Sciatic nerve (tissue), 2 donors: ENCODE results near the gene VEZF1. TPM values are rescaled to one million over a fixed set of nuclear protein-coding genes. Genes with fewer than 3 reads are reported as not detected.

Experiments
- ATAC-seq: fragments of 200-7000 bp; cut with Tn5 transposase; one replicate; pipeline ENCODE4 v1.9.1; 2020; ENCODE audit warnings: mild to moderate bottlenecking, moderate library complexity
- DNase-seq: peaks from one replicate; pipeline ENCODE4 v3.0.0-alpha.2; 2020; ENCODE audit warnings: low spot score
- intact Hi-C: fragments of 100-400 bp; cut with DNase I; formaldehyde crosslinking; loops from one replicate; pipeline ENCODE4 v1.14.2; 2022
- total RNA-seq: library from RNA; stranded (reverse); fragmentation: NEBNext Ultra II Directional; extraction: Animal tissue kit (Norgen Biotek cat#: 25700); gene quantifications from one replicate; pipeline ENCODE4 v1.2.1, GENCODE V29; 2021
- donor health status: DM: no; HTN: no; CAD: no.
- donor health status: DM: no; HTN: no; CAD: no.

Gene VEZF1
- total RNA-seq, 1 donor from 2014 or later = 73.8 TPM

GRCh38 chr17:58002154-58002948 lies 14.3 kb upstream of the VEZF1 start:
- no peak for ATAC-seq
- intact Hi-C loops = no loop called here
- no peak for DNase-seq

GRCh38 chr17:58001461-58002124 lies 13.5 kb upstream of the VEZF1 start:
- intact Hi-C loops = no loop called here
- DNase-seq (no peak), ATAC-seq (no peak)

GRCh38 chr17:57999496-58000017 lies 11.5 kb upstream of the VEZF1 start:
- DNase-seq = no peak
- ATAC-seq = peak; percentile 89
- intact Hi-C loops = no loop called here

DNA sequence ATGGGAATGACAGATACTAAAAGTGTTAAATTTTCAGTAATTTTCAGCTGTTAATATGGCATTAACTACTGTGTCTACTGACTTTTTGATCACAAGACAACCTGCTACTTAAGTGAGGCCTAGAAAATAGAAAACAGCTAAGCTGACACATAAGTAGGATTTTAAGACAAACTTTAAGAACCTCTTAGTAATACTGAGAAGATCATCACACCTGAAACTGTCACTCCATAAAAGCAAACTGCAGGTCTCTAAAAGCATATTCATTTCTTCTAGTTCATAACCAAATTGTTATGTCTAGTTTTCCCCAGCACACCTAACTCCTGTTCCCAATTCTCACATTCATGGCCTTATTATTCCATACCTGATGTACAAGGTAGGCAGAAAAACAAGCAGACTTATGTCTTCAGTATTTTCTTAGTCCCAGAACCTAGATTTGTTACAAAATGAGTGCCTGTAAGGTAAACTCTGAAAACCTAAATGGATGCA lies 11.0 kb upstream of the VEZF1 start:
- ATAC-seq (no peak), DNase-seq (no peak)
- intact Hi-C loops = no loop called here

DNA sequence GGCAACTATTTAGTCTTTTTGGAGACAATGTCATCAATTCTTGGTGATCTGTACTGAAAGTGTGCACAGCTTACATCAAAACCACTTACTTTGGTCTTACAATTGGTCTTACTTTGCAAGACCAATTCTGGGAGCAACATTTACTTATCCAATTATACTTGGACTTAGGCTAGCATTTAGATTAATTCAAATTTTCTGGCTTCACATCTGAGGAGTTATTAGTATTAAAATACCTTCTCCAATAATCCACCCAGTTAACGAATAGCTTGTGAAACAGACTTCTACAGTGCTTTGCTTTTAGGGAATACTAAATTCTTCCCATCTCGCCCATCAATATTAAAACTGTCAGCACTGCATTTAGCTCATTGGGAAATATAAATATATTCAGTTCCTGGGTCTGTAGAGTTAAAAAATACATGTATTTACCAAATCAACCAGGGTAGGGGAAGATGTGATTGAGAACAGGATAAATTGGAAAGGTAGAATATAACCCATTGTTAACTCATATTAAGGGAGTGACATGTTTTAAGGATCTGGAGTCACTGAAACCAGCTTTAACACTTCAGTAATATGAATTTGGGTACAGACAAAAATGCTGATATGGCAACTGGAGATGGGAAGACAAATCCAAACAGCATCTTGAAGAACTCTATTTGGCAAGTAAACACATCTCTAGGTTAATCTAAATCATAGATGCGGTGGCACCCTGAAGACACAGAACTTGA lies 9.2 kb upstream of the VEZF1 start:
- ATAC-seq (no peak), DNase-seq (no peak)
- intact Hi-C loops = no loop called here

DNA sequence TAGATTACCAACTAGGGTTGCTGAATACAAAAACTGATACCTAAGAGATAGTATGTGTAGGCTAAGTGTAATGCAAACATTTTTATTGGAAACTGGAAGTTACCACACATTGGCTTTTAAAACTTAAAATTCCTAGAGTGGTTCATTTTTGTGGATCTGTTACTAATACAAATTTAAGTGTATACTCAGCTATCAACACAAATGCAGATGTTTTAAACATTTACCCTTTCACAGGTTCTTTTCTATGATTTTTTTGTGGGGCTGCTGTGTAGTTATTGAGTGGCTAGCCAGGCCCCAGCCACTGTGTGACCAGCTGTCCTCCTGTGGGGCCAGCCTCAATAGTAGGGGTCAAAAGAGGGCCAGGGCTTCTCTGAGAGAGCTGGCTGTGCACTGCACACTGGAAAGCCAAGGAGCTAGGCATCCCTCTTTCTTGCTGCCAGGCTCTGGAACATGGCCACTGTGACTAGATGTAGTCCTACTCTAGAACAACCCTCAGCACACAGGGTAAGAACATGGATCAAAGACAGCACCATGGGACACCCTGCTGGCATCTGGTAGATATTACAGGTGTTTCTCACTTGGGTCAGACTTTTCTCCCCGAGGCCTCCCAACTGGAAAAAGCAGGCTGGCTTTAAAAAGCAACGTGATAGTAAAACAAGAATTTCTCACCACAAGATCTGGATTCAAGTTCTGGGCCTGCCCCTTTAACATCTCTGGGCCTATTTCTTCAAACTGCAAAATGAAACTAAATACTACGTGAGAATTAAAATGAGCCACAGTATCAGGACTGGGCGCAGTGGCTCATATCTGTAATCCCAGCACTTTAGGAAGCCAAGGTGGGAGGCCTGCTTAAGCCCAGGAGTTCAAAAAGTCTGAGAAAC lies 7.3 kb upstream of the VEZF1 start:
- intact Hi-C loops = no loop called here
- peak; percentile 88 for ATAC-seq
- DNase-seq = peak; percentile 61

DNA sequence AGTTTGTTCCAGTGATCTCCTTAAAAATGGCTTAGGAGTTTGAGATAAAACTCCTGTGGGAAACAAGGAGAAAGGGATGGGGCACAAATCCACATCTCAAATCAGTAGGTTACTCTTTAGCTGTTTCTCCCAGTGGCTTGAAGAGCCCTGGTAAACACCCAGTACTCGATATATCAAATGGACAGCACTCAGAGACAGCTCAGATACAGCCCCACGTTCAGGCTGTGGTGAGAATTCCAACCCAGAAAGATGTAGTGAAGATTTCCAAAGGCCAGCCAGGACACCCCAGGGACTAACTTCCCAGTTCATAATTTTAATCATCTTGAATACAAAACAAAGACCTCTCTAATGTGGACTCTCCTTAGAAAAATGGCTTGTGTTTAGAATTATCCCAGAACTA lies 6.4 kb upstream of the VEZF1 start:
- DNase-seq = no peak
- intact Hi-C loops = loop anchor here (5.0 kb wide), 1 partner anchor 137 kb away; no protein-coding TSS in a partner anchor
- peak; percentile 54 for ATAC-seq

DNA sequence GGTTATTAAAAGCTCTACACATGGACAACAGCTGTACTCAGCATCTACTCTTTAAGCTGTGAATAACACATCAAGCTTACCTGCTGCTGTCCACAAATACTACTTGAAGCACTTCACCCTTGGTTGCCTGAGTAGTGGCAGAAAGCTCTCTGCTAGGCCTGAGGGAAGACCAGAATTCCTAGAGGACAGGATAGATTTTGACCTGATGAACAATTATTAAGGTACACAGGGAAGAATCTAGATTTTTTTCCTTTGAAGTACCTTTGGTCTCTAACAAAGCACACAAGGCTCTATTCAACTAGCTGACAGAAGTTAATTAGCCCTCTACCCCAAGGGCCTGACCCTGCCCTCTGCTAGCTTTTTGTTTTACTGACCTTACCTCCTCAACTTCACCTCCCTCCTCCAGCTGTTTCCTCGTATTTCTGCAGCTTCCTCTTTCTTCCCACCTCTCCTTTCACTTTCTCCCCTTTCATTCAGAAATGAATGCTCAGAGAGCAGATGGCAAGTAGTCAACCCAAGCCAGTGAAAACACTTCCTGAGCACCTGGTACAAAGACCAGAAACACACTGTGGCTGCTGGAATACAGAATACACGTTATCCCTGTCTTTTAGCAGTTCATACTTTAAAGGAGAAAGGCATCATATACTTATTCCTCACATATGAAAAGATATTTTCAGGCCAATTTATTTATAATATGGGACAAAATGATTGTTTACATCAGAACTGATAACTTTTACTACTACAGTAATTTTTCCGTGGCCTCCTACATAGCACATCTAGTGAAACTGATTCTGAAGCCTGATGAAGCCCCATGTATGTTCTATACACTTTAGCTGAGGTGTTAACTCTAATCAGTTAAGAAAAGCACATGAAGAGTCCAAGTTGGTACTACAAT lies 5.7 kb upstream of the VEZF1 start:
- DNase-seq (no peak), ATAC-seq (no peak)
- intact Hi-C loops = loop anchor here (5.0 kb wide), 1 partner anchor 136 kb away; no protein-coding TSS in a partner anchor

- no peak for DNase-seq
- intact Hi-C loops = loop anchor here (5.0 kb wide), 1 partner anchor 134 kb away; no protein-coding TSS in a partner anchor
- no peak for ATAC-seq
Measured at GRCh38 chr17:57991537-57991936, 3.5 kb upstream of the VEZF1 start.

GRCh38 chr17:57990037-57990436 lies 2.0 kb upstream of the VEZF1 start:
- intact Hi-C loops = loop anchor here (5.0 kb wide), 1 partner anchor 133 kb away; no protein-coding TSS in a partner anchor
- DNase-seq (no peak), ATAC-seq (no peak)

DNA sequence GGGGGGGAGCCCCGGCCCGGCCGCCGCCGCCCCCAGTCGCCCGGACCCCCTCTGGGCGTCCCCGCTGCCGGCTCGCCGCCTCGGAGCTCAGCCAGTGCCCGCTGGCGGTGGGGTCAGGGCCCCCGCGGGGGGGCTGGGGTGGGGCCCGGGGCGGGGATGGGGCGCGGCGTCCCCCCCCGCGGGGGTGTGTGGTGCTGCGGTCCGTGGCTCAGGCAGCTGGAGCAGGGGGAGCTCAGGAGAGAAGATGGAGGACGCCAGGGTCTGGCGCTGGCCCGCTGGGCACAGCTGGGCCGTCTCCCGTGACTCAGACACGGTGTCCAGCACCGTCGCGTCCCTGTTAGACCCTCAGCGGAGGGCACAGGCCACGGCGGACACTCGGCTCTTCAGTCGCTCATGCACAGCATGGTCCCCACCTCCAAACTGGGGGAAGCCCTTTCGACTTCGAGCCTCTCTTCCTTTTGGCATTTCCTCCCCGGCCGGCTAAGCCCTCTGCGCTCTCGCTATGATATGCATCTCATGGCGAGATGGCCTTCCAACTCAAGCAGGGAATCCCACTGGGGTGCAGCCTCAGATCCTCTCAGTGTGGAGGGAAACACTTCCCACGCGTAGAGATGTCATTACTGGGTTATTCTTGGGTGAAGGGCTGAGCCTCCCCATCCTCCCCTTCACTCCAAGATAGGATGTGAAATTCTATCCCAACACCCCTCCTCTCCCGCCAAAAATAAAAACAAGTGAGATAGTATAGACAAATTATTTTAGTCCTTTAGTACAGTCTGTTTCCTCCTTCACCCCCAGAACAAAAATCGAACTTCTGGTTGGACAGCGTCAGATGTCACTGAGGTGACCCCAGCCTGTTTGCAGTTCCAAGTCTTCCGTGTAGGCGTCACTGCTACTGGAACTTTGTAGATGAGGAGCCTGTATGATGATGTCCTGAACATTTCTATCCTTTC lies 522 bp upstream of the VEZF1 start:
- ATAC-seq = peak; percentile 79
- no peak for DNase-seq
- intact Hi-C loops = no loop called here

DNA sequence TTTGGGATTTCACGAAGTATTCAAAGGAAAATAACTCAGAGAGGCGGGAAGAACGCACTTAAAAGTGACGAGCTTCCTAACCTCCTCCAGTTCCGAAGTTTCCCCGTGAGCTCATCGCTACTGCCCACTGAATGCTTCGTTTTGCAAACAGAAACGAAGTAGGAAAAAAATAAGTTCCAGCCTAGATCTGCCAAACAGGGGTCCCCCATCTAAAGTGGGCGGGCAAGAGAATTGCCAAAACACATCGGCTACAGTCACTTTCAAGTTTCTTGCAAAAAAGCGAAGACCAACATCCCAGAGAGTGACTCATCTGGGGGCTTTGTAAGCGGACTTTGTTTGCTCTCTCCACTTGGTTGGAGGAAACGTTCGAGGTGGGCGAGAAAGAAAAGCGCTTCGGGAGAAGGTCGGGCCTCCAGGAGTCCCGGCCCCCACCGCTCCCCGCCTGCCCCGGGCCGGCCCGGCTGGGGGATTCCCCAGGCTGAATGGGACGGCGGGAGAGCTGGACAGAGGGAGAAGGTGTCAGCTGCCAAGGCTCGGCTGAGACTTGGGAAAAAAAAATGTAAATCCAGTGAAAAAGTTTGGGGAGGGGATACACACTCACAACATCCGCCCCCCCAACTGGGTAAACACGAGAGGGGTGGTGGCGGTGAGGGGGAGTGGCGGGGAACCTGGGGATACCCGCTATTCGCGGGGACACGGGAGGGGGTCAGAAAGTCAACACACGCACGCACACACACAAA lies 1.0 kb downstream of the VEZF1 start:
- ATAC-seq = peak; percentile 74
- peak; percentile 74 for DNase-seq
- intact Hi-C loops = no loop called here

- intact Hi-C loops = no loop called here
- ATAC-seq (no peak), DNase-seq (no peak)
Measured at GRCh38 chr17:57985675-57985974, 2.4 kb downstream of the VEZF1 start.

GRCh38 chr17:57984936-57985674 lies 2.9 kb downstream of the VEZF1 start:
- DNase-seq (no peak), ATAC-seq (no peak)
- intact Hi-C loops = no loop called here

GRCh38 chr17:57984261-57984890 lies 3.7 kb downstream of the VEZF1 start:
- no peak for ATAC-seq
- no peak for DNase-seq
- intact Hi-C loops = no loop called here
